Osteocyte (in vitro differentiated cells): ENCODE results near the gene FGR. TPM values are rescaled to one million over a fixed set of nuclear protein-coding genes. Genes with fewer than 3 reads are reported as not detected.

Experiments used
- DNase-seq: peaks from one replicate; pipeline ENCODE4 v3.0.0; 2021; ENCODE audit warnings: mixed read lengths; ENCODE audit not compliant: unreplicated experiment; ENCODE audit errors: extremely low spot score
- H3K27ac Mint-ChIP-seq: one replicate; pipeline ENCODE4 v1.8.0; 2021; ENCODE audit warnings: mild to moderate bottlenecking, mixed read lengths; ENCODE audit not compliant: unreplicated experiment
- H3K27me3 Mint-ChIP-seq: one replicate; pipeline ENCODE4 v1.8.0; 2021; ENCODE audit warnings: mixed read lengths; ENCODE audit not compliant: unreplicated experiment
- H3K36me3 Mint-ChIP-seq: one replicate; pipeline ENCODE4 v1.8.0; 2021; ENCODE audit warnings: mixed read lengths; ENCODE audit not compliant: unreplicated experiment
- H3K4me1 Mint-ChIP-seq: one replicate; pipeline ENCODE4 v1.8.0; 2021; ENCODE audit warnings: mixed read lengths; ENCODE audit not compliant: unreplicated experiment
- H3K4me3 Mint-ChIP-seq: one replicate; pipeline ENCODE4 v1.8.0; 2021; ENCODE audit warnings: mild to moderate bottlenecking, moderate library complexity, mixed read lengths; ENCODE audit not compliant: unreplicated experiment
- H3K9me3 Mint-ChIP-seq: one replicate; pipeline ENCODE4 v1.8.0; 2021; ENCODE audit warnings: mixed read lengths; ENCODE audit not compliant: unreplicated experiment
- total RNA-seq: library from RNA; stranded (reverse); gene quantifications from 2 replicates; pipeline ENCODE4 v1.2.1, GENCODE V29; 2021
- TF ChIP-seq, protein P1 (sequence below): fragments of 200-600 bp; sonication (generic); IDR thresholded peaks from 2 replicates; pipeline ENCODE4 v1.5.0; 2021; ENCODE audit warnings: antibody characterized with exemption, mild to moderate bottlenecking, moderate library complexity

The FGR gene
- total RNA-seq, 1 donor from 2014 or later: not detected

DNA sequence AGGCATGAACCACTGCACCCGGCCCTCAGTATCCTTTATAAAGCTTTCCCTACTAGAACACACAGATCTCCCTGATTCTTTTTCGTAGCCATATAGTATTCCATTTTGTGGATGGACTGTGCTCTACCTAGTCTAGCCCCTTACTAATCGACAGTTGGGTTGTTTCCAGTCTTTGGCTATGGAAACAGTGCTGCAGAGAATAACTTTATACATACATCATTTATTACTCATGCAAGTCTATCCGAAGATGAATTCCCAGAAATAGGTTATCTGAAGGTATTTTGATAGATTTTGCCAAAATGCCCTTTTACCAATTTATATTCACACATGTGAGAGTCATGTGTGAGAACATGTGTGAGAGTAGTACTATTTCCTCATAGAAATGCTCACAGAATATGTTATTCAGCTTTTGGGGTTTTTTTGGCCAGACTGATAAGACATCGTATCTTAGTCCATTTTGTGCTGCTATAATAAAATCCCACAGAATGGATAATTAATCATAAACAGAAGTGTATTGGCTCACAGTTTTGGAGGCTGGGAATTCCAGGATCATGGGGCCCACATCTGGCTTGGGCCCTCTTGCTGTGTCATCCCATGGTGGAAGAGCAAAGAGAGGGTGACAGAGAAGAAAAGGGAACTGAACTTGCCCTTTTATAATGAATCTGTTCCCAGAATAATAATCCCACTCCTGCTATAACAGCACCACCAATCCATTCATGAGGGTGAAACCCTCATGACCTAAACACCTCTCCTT lies 17.3 kb upstream of the FGR start:
- TF ChIP-seq, protein P1, sequence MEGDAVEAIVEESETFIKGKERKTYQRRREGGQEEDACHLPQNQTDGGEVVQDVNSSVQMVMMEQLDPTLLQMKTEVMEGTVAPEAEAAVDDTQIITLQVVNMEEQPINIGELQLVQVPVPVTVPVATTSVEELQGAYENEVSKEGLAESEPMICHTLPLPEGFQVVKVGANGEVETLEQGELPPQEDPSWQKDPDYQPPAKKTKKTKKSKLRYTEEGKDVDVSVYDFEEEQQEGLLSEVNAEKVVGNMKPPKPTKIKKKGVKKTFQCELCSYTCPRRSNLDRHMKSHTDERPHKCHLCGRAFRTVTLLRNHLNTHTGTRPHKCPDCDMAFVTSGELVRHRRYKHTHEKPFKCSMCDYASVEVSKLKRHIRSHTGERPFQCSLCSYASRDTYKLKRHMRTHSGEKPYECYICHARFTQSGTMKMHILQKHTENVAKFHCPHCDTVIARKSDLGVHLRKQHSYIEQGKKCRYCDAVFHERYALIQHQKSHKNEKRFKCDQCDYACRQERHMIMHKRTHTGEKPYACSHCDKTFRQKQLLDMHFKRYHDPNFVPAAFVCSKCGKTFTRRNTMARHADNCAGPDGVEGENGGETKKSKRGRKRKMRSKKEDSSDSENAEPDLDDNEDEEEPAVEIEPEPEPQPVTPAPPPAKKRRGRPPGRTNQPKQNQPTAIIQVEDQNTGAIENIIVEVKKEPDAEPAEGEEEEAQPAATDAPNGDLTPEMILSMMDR: no peak
- Mint-ChIP-seq H3K27me3 (no peaks in the 10 kb centered on the region), H3K9me3 (no peaks in the 10 kb centered on the region), H3K4me3 (no peak overlapping the region), H3K36me3 (no peaks in the 10 kb centered on the region), H3K4me1 (peaks cover 22% of the 10 kb centered on the region), H3K27ac (no peak overlapping the region)
- DNase-seq: no peak

DNA sequence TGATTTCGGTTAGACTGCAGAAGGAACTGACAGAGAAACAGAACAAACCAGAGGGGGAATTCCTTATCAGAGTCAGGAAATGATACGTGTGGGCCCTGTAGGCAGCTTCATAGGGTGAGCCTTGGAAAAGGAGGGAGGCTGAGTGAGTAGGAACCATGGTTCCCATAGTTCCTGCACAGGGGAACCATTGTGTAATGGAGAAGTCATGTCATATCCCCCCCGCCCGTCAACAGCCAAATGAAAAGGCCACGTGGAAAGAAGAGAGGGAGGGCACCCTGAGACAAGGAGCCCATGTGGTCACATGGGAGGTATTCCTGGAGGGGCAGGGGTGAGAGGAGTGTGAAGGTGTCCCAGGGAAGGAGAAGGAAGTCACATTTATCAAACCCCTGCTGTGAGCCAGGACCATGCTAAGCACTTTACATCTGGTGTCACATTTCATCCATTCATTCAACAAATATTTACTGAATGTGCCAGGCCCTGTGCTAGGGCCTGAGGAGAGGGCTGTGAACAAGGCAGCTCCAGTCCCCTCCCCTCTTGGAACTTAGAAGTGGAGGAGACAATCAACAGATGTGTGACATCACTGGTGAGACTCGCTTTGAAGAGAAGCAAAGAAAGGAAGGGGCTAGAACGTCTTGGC lies 15.7 kb upstream of the FGR start:
- DNase-seq: no peak
- TF ChIP-seq, protein P1: no peak
- Mint-ChIP-seq H3K4me3 (no peak overlapping the region), H3K4me1 (peaks cover 19% of the 10 kb centered on the region), H3K27ac (no peak overlapping the region), H3K27me3 (no peaks in the 10 kb centered on the region), H3K9me3 (no peaks in the 10 kb centered on the region), H3K36me3 (no peaks in the 10 kb centered on the region)

DNA sequence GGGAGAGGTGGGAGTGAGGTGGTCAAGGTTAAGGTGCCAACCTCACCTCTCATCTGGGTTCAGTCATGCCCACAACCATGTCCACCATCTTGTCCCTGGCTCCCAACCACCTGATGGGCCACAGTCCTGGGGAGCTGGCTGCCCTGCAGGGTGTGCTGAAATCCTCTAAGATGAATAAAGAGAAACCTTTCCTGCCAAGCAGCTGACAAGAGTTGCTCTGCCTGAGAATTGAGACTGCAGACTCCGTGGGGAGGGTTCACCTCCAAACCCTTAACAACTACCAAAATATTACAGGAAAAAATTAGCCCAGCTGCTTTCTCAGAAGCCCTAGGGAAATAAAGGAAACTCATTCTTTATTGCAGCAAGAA lies 15.2 kb upstream of the FGR start:
- no peaks in the 10 kb centered on the region for H3K9me3 Mint-ChIP-seq
- DNase-seq: no peak
- H3K27me3 Mint-ChIP-seq: no peaks in the 10 kb centered on the region
- peaks cover 14% of the 10 kb centered on the region for H3K4me1 Mint-ChIP-seq
- H3K36me3 Mint-ChIP-seq: no peaks in the 10 kb centered on the region
- no peak overlapping the region for H3K27ac Mint-ChIP-seq
- TF ChIP-seq, protein P1: no peak
- H3K4me3 Mint-ChIP-seq: no peak overlapping the region

DNA sequence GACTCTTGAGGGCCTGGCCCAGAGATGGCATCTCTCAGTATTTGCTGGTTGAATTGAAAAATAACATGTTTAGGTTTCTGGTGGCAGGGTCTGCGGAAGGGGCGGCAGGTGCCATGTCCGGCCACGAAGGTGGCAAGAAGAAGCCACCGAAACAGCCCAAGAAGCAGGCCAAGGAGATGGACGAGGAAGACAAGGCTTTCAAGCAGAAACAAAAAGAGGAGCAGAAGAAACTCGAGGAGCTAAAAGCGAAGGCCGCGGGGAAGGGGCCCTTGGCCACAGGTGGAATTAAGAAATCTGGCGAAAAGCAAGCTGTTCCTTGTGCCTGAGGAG lies 14.3 kb upstream of the FGR start:
- Mint-ChIP-seq H3K27me3 (no peaks in the 10 kb centered on the region), H3K4me3 (no peak overlapping the region), H3K36me3 (no peaks in the 10 kb centered on the region), H3K4me1 (peaks cover 10% of the 10 kb centered on the region), H3K27ac (no peak overlapping the region), H3K9me3 (no peaks in the 10 kb centered on the region)
- DNase-seq: no peak
- TF ChIP-seq, protein P1: no peak

DNA sequence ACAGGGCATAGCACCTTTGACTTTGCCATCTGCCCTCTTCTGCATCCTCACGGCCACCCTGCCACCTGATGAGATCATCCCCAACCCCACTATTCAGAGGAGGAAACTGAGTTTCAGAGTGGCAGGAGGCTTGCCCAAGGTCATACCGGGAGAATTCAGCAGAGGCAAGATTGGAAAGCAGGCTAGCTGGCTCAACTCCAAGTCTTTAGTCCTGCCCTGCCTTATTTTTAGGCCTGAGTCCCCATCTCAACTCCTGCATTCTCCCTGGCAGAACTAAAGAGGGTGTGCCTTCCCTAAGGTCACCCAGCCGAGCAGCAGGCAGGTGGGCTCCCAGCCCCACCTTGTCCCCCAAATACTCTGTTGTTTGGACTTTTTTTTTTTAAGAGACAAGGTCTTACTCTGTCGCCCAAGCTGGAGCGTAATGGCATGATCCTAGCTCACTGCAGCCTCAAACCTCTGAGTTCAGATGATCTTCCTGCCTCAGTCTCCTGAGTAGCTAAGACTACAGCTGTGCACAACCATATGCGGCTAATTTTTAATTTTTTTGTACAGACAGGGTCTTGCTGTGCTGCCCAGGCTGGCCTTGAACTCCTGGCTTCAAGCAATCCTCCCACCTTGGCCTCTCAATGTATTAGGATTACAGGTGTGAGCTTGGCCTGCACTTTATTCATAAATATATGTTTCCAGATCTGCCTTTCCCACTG lies 13.8 kb upstream of the FGR start:
- TF ChIP-seq, protein P1: no peak
- H3K27me3 Mint-ChIP-seq: no peaks in the 10 kb centered on the region
- peaks cover 10% of the 10 kb centered on the region for H3K4me1 Mint-ChIP-seq
- no peaks in the 10 kb centered on the region for H3K36me3 Mint-ChIP-seq
- no peak overlapping the region for H3K27ac Mint-ChIP-seq
- no peaks in the 10 kb centered on the region for H3K9me3 Mint-ChIP-seq
- DNase-seq: no peak
- H3K4me3 Mint-ChIP-seq: no peak overlapping the region
